NCI-H2227 (cell line): Measurements from ENCODE around the gene CD81.
"Not testable (repeated sequence)": the region's sequence is repeated elsewhere in the genome, so short reads cannot be mapped to it uniquely, and the experiment has no call there.

Experiments used
- DNase-seq: peaks from one replicate; lab custom pipeline; 2025; ENCODE audit not compliant: unreplicated experiment; lab: John Stamatoyannopoulos, UW

CD81 gene

GRCh38 chr11:2355000-2355644 lies 22.0 kb upstream of the CD81 start:
- DNase-seq, result no peak

GRCh38 chr11:2357246-2357645 lies 19.9 kb upstream of the CD81 start:
- DNase-seq, result no peak

- DNase-seq, result not testable (repeated sequence)
These were observed 19.5 kb upstream of the CD81 start for GRCh38 chr11:2357651-2358050.

GRCh38 chr11:2358754-2359442 lies 18.2 kb upstream of the CD81 start:
- DNase-seq, result no peak

GRCh38 chr11:2359557-2359956 lies 17.6 kb upstream of the CD81 start:
- no peak for DNase-seq

- no peak for DNase-seq
These were observed 16.9 kb upstream of the CD81 start for GRCh38 chr11:2360081-2360642.

- no peak for DNase-seq
These were observed 15.5 kb upstream of the CD81 start for GRCh38 chr11:2361565-2361964.

GRCh38 chr11:2362414-2362813 lies 14.7 kb upstream of the CD81 start:
- no peak for DNase-seq

- DNase-seq, result no peak
These were observed 14.0 kb upstream of the CD81 start for GRCh38 chr11:2363130-2363529.

GRCh38 chr11:2363577-2364370 lies 13.3 kb upstream of the CD81 start:
- DNase-seq, result no peak

GRCh38 chr11:2364386-2364785 lies 12.7 kb upstream of the CD81 start:
- not testable (repeated sequence) for DNase-seq

GRCh38 chr11:2365571-2366210 lies 11.4 kb upstream of the CD81 start:
- DNase-seq, result no peak

GRCh38 chr11:2366276-2366675 lies 10.8 kb upstream of the CD81 start:
- DNase-seq, result no peak

GRCh38 chr11:2366733-2367132 lies 10.4 kb upstream of the CD81 start:
- no peak for DNase-seq

GRCh38 chr11:2367266-2368160 lies 9.6 kb upstream of the CD81 start:
- no peak for DNase-seq

- no peak for DNase-seq
These were observed 8.8 kb upstream of the CD81 start for GRCh38 chr11:2368178-2368850.

GRCh38 chr11:2368851-2369180 lies 8.3 kb upstream of the CD81 start:
- DNase-seq, result no peak

GRCh38 chr11:2369320-2369719 lies 7.8 kb upstream of the CD81 start:
- DNase-seq, result no peak

- DNase-seq, result no peak
These were observed 7.2 kb upstream of the CD81 start for GRCh38 chr11:2369896-2370295.
